Activated naive CD8-positive, alpha-beta T cell treated with anti-CD3 and anti-CD28 coated beads for 36 hours (primary cell): ENCODE results near the gene PPHLN1. TPM values are rescaled to one million over a fixed set of nuclear protein-coding genes. Genes with fewer than 3 reads are reported as not detected.
"Not testable (repeated sequence)": the region's sequence is repeated elsewhere in the genome, so short reads cannot be mapped to it uniquely, and the experiment has no call there.

Source experiments
- DNase-seq: peaks from one replicate; pipeline ENCODE4 v3.0.0; 2021
- H3K27ac Mint-ChIP-seq: one replicate; pipeline ENCODE4 v1.8.0; 2022; ENCODE audit warnings: mild to moderate bottlenecking, moderate library complexity, mixed read lengths
- H3K27me3 Mint-ChIP-seq: one replicate; pipeline ENCODE4 v1.8.0; 2022; ENCODE audit warnings: mild to moderate bottlenecking, mixed read lengths
- H3K36me3 Mint-ChIP-seq: one replicate; pipeline ENCODE4 v1.8.0; 2021; ENCODE audit warnings: mild to moderate bottlenecking, mixed read lengths
- H3K4me1 Mint-ChIP-seq: one replicate; pipeline ENCODE4 v1.8.0; 2021; ENCODE audit warnings: mixed read lengths
- H3K4me3 Mint-ChIP-seq: one replicate; pipeline ENCODE4 v1.8.0; 2022; ENCODE audit warnings: mild to moderate bottlenecking, moderate library complexity, mixed read lengths
- H3K9me3 Mint-ChIP-seq: one replicate; pipeline ENCODE4 v1.8.0; 2022; ENCODE audit warnings: mixed read lengths
- total RNA-seq, 2 experiments: library from RNA; stranded (reverse); gene quantifications; one replicate each; pipeline ENCODE4 v1.2.3, GENCODE V29; 2021

Gene PPHLN1
- total RNA-seq, 2 experiments from 2014 or later: 81.2 to 81.6 TPM

- H3K27me3 Mint-ChIP-seq: no peaks in the 10 kb centered on the region
- H3K27ac Mint-ChIP-seq: no peak overlapping the region
- H3K9me3 Mint-ChIP-seq: no peaks in the 10 kb centered on the region
- peaks cover 33% of the 10 kb centered on the region for H3K4me1 Mint-ChIP-seq
- no peak for DNase-seq
- H3K36me3 Mint-ChIP-seq: peaks cover 4% of the 10 kb centered on the region
- no peak overlapping the region for H3K4me3 Mint-ChIP-seq
Measured at GRCh38 chr12:42342028-42342427, 16.1 kb downstream of the PPHLN1 start.

GRCh38 chr12:42343721-42344120 lies 17.8 kb downstream of the PPHLN1 start:
- no peaks in the 10 kb centered on the region for H3K27me3 Mint-ChIP-seq
- no peak overlapping the region for H3K27ac Mint-ChIP-seq
- no peak overlapping the region for H3K4me3 Mint-ChIP-seq
- no peaks in the 10 kb centered on the region for H3K9me3 Mint-ChIP-seq
- peaks cover 33% of the 10 kb centered on the region for H3K4me1 Mint-ChIP-seq
- peaks cover 4% of the 10 kb centered on the region for H3K36me3 Mint-ChIP-seq
- DNase-seq: no peak

GRCh38 chr12:42346403-42347002 lies 20.5 kb downstream of the PPHLN1 start:
- Mint-ChIP-seq H3K27me3 (no peaks in the 10 kb centered on the region), H3K27ac (no peak overlapping the region), H3K4me1 (peaks cover 25% of the 10 kb centered on the region), H3K36me3 (peaks cover 14% of the 10 kb centered on the region), H3K4me3 (no peak overlapping the region), H3K9me3 (no peaks in the 10 kb centered on the region)
- no peak for DNase-seq

GRCh38 chr12:42349119-42350020 lies 23.4 kb downstream of the PPHLN1 start:
- peaks cover 12% of the 10 kb centered on the region for H3K4me1 Mint-ChIP-seq
- not testable (repeated sequence) for H3K27ac Mint-ChIP-seq, H3K9me3 Mint-ChIP-seq, DNase-seq, H3K27me3 Mint-ChIP-seq, H3K4me3 Mint-ChIP-seq
- H3K36me3 Mint-ChIP-seq: peaks cover 14% of the 10 kb centered on the region

GRCh38 chr12:42350021-42350407 lies 24.0 kb downstream of the PPHLN1 start:
- not testable (repeated sequence) for H3K4me3 Mint-ChIP-seq, DNase-seq, H3K9me3 Mint-ChIP-seq, H3K27ac Mint-ChIP-seq, H3K27me3 Mint-ChIP-seq
- Mint-ChIP-seq H3K4me1 (peaks cover 12% of the 10 kb centered on the region), H3K36me3 (peaks cover 14% of the 10 kb centered on the region)

- H3K4me3 Mint-ChIP-seq: no peak overlapping the region
- peaks cover 2% of the 10 kb centered on the region for H3K9me3 Mint-ChIP-seq
- no peak overlapping the region for H3K27ac Mint-ChIP-seq
- no peaks in the 10 kb centered on the region for H3K27me3 Mint-ChIP-seq
- peaks cover 18% of the 10 kb centered on the region for H3K36me3 Mint-ChIP-seq
- peaks cover 19% of the 10 kb centered on the region for H3K4me1 Mint-ChIP-seq
- DNase-seq: no peak
Measured at GRCh38 chr12:42356344-42356743, 30.4 kb downstream of the PPHLN1 start.

GRCh38 chr12:42360747-42361403 lies 34.9 kb downstream of the PPHLN1 start:
- H3K27ac Mint-ChIP-seq: peak overlapping the region; percentile 84
- no peak for DNase-seq
- peaks cover 32% of the 10 kb centered on the region for H3K36me3 Mint-ChIP-seq
- H3K9me3 Mint-ChIP-seq: peaks cover 2% of the 10 kb centered on the region
- peaks cover 43% of the 10 kb centered on the region for H3K4me1 Mint-ChIP-seq
- H3K27me3 Mint-ChIP-seq: no peaks in the 10 kb centered on the region
- H3K4me3 Mint-ChIP-seq: peak overlapping the region; percentile 14

- no peaks in the 10 kb centered on the region for H3K27me3 Mint-ChIP-seq
- no peak for DNase-seq
- H3K9me3 Mint-ChIP-seq: peaks cover 2% of the 10 kb centered on the region
- H3K27ac Mint-ChIP-seq: peak overlapping the region; percentile 4
- H3K4me3 Mint-ChIP-seq: no peak overlapping the region
- H3K4me1 Mint-ChIP-seq: peaks cover 43% of the 10 kb centered on the region
- peaks cover 32% of the 10 kb centered on the region for H3K36me3 Mint-ChIP-seq
Measured at GRCh38 chr12:42361909-42362646, 36.1 kb downstream of the PPHLN1 start.

- DNase-seq: no peak
- H3K4me1 Mint-ChIP-seq: peaks cover 43% of the 10 kb centered on the region
- no peaks in the 10 kb centered on the region for H3K27me3 Mint-ChIP-seq
- H3K36me3 Mint-ChIP-seq: peaks cover 31% of the 10 kb centered on the region
- no peak overlapping the region for H3K4me3 Mint-ChIP-seq
- no peak overlapping the region for H3K27ac Mint-ChIP-seq
- H3K9me3 Mint-ChIP-seq: peaks cover 2% of the 10 kb centered on the region
Measured at GRCh38 chr12:42362647-42363260, 36.8 kb downstream of the PPHLN1 start.

GRCh38 chr12:42364692-42365091 lies 38.7 kb downstream of the PPHLN1 start:
- H3K4me1 Mint-ChIP-seq: peaks cover 38% of the 10 kb centered on the region
- H3K4me3 Mint-ChIP-seq: no peak overlapping the region
- H3K27ac Mint-ChIP-seq: no peak overlapping the region
- DNase-seq: no peak
- no peaks in the 10 kb centered on the region for H3K27me3 Mint-ChIP-seq
- peaks cover 25% of the 10 kb centered on the region for H3K36me3 Mint-ChIP-seq
- peaks cover 2% of the 10 kb centered on the region for H3K9me3 Mint-ChIP-seq

GRCh38 chr12:42365486-42365885 lies 39.5 kb downstream of the PPHLN1 start:
- DNase-seq: no peak
- H3K4me1 Mint-ChIP-seq: peaks cover 33% of the 10 kb centered on the region
- H3K27ac Mint-ChIP-seq: no peak overlapping the region
- peaks cover 20% of the 10 kb centered on the region for H3K36me3 Mint-ChIP-seq
- no peak overlapping the region for H3K4me3 Mint-ChIP-seq
- H3K27me3 Mint-ChIP-seq: no peaks in the 10 kb centered on the region
- H3K9me3 Mint-ChIP-seq: peaks cover 2% of the 10 kb centered on the region

- peaks cover 3% of the 10 kb centered on the region for H3K36me3 Mint-ChIP-seq
- H3K27me3 Mint-ChIP-seq: no peaks in the 10 kb centered on the region
- DNase-seq: no peak
- no peaks in the 10 kb centered on the region for H3K9me3 Mint-ChIP-seq
- H3K4me3 Mint-ChIP-seq: no peak overlapping the region
- H3K4me1 Mint-ChIP-seq: peaks cover 6% of the 10 kb centered on the region
- no peak overlapping the region for H3K27ac Mint-ChIP-seq
Measured at GRCh38 chr12:42370013-42370412, 44.0 kb downstream of the PPHLN1 start.

- no peaks in the 10 kb centered on the region for H3K27me3 Mint-ChIP-seq
- no peaks in the 10 kb centered on the region for H3K9me3 Mint-ChIP-seq
- no peak overlapping the region for H3K4me3 Mint-ChIP-seq
- H3K36me3 Mint-ChIP-seq: peaks cover 8% of the 10 kb centered on the region
- H3K4me1 Mint-ChIP-seq: peaks cover 2% of the 10 kb centered on the region
- H3K27ac Mint-ChIP-seq: no peak overlapping the region
- DNase-seq: peak; percentile 7
Measured at GRCh38 chr12:42372154-42372791, 46.3 kb downstream of the PPHLN1 start.

GRCh38 chr12:42373669-42374068 lies 47.7 kb downstream of the PPHLN1 start:
- Mint-ChIP-seq H3K4me3 (no peak overlapping the region), H3K27ac (no peak overlapping the region), H3K9me3 (no peaks in the 10 kb centered on the region), H3K27me3 (no peaks in the 10 kb centered on the region), H3K36me3 (peaks cover 8% of the 10 kb centered on the region), H3K4me1 (peaks cover 6% of the 10 kb centered on the region)
- no peak for DNase-seq
